Measurements from ENCODE around the gene RTEL1. TPM values are rescaled to one million over a fixed set of nuclear protein-coding genes. Genes with fewer than 3 reads are reported as not detected.
A peak's percentile ranks its signal among the peaks of the same experiment; 100 is the strongest.

The RTEL1 gene
- total RNA-seq, 1 experiment from 2014 or later = 26.1 TPM

- CTCF ChIA-PET = no interaction called here
- TF ChIP-seq CTCF (IDR thresholded peaks at IDR 0.05) = no peak
- no peak for TF ChIP-seq SIN3A (IDR thresholded peaks at IDR 0.05; ENCODE audit: borderline replicate concordance, insufficient read depth, low read depth, low read length)
- no peaks in the 10 kb centered on the region for H3K27me3 ChIP-seq (ENCODE audit: control insufficient read depth, insufficient read depth, low read length)
- no TSS peak for BruUV-seq (replicated peaks)
- no peak for DNase-seq (ENCODE audit: low read depth, low spot score)
- intact Hi-C loops (cut with micrococcal nuclease; ENCODE audit: unreplicated experiment) = no loop called here
- POLR2A ChIA-PET = no interaction called here
- in situ Hi-C loops (cut with HindIII; ENCODE audit: low pct_unique_long_range_greater_than_20kb, low sequenced_read_pairs) = no loop called here
- no peaks in the 10 kb centered on the region for H3K36me3 ChIP-seq (ENCODE audit: control insufficient read depth, insufficient read depth, low read length)
- 0 out of 2 replicates have a peak overlapping the region, but pooled peaks have one; percentile 23 for H3K27ac ChIP-seq (ENCODE audit: low read length)
- H3K9me3 ChIP-seq (ENCODE audit: control insufficient read depth, insufficient read depth, low read depth, low read length) = no peaks in the 10 kb centered on the region
- peaks cover 43% of the 10 kb centered on the region for H3K4me1 ChIP-seq (ENCODE audit: control insufficient read depth, insufficient read depth, low read length)
- H3K4me3 ChIP-seq (ENCODE audit: low read depth in 2 of 2, low read length in 2 of 2) = no peak overlapping the region
- ATAC-seq = no peak
Observed at GRCh38 chr20:63694584-63695423, 36.7 kb downstream of the RTEL1 start.

- H3K9me3 ChIP-seq (ENCODE audit: control insufficient read depth, insufficient read depth, low read depth, low read length) = no peaks in the 10 kb centered on the region
- no peak overlapping the region for H3K4me3 ChIP-seq (ENCODE audit: low read depth in 2 of 2, low read length in 2 of 2)
- ChIA-PET CTCF (no interaction called here), POLR2A (interaction anchor here (0.6 kb wide), 1 partner anchor 280 kb away, joined by 9 read pairs; no protein-coding TSS in a partner anchor)
- H3K27me3 ChIP-seq (ENCODE audit: control insufficient read depth, insufficient read depth, low read length) = no peaks in the 10 kb centered on the region
- DNase-seq (ENCODE audit: low read depth, low spot score) = no peak
- TF ChIP-seq CTCF (IDR thresholded peaks at IDR 0.05) (no peak), TCF7L2 (IDR thresholded peaks at IDR 0.05; ENCODE audit: low read depth, low read length) (no peak), POLR2AphosphoS5 (IDR thresholded peaks at IDR 0.05; ENCODE audit: low read depth, low read length) (peak; percentile 3; the same call in 1 of the 2 replicates)
- intact Hi-C loops (cut with micrococcal nuclease; ENCODE audit: unreplicated experiment) (no loop called here), in situ Hi-C loops (cut with HindIII; ENCODE audit: low pct_unique_long_range_greater_than_20kb, low sequenced_read_pairs) (no loop called here)
- H3K36me3 ChIP-seq (ENCODE audit: control insufficient read depth, insufficient read depth, low read length) = no peaks in the 10 kb centered on the region
- ATAC-seq = no peak
- peak overlapping the region; percentile 59; the same call in 1 of the 2 replicates for H3K27ac ChIP-seq (ENCODE audit: low read length)
- BruUV-seq (replicated peaks) = no TSS peak
- H3K4me1 ChIP-seq (ENCODE audit: control insufficient read depth, insufficient read depth, low read length) = peaks cover 50% of the 10 kb centered on the region
Observed at GRCh38 chr20:63695424-63696305, 37.6 kb downstream of the RTEL1 start.

DNA sequence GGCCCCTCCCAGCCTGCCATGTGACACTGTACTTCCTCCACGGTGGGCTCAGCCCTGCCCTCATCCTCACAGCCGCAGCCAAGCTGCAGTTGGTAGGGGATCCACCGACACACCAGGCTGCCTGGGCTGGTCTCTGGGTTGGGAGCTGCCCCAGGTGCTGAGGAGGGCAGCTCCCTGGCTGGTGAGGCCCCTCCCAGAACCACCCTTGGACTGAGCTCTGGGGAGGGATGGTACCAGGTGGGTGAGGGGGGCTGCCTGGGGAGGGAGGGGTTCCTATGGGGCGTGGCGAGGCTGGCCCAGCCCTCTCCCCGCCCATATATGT lies 38.2 kb downstream of the RTEL1 start:
- in situ Hi-C loops (cut with HindIII; ENCODE audit: low pct_unique_long_range_greater_than_20kb, low sequenced_read_pairs) = no loop called here
- ChIA-PET CTCF (no interaction called here), POLR2A (interaction anchor here (0.6 kb wide), 2 partner anchors 48 to 279 kb away, joined by 5 to 9 read pairs; no protein-coding TSS in a partner anchor)
- Histone ChIP-seq H3K4me1 (ENCODE audit: control insufficient read depth, insufficient read depth, low read length) (peaks cover 50% of the 10 kb centered on the region), H3K36me3 (ENCODE audit: control insufficient read depth, insufficient read depth, low read length) (no peaks in the 10 kb centered on the region), H3K9me3 (ENCODE audit: control insufficient read depth, insufficient read depth, low read depth, low read length) (no peaks in the 10 kb centered on the region), H3K27ac (ENCODE audit: low read length) (peak overlapping the region; percentile 59; the same call in 1 of the 2 replicates), H3K27me3 (ENCODE audit: control insufficient read depth, insufficient read depth, low read length) (no peaks in the 10 kb centered on the region), H3K4me3 (ENCODE audit: low read depth in 2 of 2, low read length in 2 of 2) (no peak overlapping the region)
- no peak for TF ChIP-seq TCF7L2 (IDR thresholded peaks at IDR 0.05; ENCODE audit: low read depth, low read length)
- peak; percentile 1 for ATAC-seq
- BruUV-seq (replicated peaks) = no TSS peak
- DNase-seq (ENCODE audit: low read depth, low spot score) = no peak
- intact Hi-C loops (cut with micrococcal nuclease; ENCODE audit: unreplicated experiment) = no loop called here

Measured in Panc1 (cell line).